NCI-H2227 (cell line): Measurements from ENCODE around the gene PALLD.

Experiments used
- DNase-seq: peaks from one replicate; lab custom pipeline; 2025; ENCODE audit not compliant: unreplicated experiment; lab: John Stamatoyannopoulos, UW

PALLD gene

DNA sequence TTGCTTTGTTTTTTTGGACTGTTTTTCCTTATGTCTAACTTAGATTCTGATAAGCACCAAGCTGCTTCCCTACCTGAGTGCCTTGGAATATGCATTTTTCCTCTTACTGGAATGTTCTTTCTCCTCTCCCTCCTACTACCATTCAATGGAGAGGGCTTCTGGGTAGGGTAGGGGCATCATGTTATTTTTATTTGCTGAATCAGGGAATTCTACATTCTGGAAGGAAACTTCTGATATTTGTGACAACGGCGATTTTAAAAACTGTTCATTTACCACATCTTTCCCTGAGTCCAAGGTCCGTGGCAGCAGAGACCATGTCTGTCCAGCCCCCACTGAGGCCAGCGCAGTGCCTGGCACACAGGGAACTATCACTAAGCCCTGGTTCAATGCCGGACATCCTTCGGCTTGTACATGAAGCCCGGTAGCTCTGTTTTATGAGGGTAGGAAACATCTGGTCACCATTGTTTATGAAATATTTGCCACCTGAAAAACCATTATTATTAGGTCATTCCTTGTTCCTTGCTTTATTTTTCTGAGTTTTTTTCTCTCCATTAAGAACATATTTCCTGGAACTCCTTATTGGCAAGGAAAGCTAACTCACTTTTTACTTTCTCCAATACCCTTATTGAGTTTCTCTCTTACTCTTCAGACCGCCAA, 57.0 kb downstream of the PALLD start:
- no peak for DNase-seq

DNA sequence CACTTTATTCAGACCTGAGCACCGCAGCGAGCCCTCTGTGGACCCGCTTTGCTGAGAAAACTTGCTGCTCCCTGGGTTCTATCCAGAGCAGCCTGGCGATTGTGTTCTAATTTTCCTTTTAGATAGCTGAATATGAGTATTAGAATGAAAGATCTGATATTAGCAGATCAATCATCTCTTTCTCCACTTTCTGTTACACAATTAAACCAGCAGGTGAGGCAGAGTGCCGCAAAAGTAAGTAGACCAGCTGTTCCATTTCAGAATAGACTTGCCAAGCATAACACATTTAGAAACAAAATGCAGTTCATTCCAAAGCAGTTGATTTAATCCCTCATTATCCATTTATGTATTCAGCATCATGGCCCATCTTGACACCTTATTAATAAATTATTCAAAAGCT, 58.6 kb downstream of the PALLD start:
- DNase-seq = no peak

DNA sequence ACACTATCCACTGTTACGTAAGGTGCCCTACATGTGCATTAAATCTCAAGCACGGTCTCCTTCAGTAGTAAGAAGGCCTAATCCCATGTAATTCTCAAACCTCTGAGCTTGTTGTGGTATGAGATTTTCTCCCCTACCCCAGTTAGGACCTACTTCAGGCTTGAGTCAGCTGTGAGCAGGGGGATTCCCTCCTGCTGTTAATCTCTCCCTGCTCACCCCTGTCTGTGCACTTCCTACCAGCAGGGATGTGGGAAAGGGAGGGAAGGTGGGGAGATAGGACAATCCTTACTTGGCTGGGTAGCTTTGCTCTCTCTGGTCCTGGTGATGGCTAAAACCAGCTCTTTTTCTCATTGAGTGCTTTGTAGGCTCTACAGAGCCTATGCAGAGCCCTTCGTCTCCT, 60.8 kb downstream of the PALLD start:
- DNase-seq = no peak

DNA sequence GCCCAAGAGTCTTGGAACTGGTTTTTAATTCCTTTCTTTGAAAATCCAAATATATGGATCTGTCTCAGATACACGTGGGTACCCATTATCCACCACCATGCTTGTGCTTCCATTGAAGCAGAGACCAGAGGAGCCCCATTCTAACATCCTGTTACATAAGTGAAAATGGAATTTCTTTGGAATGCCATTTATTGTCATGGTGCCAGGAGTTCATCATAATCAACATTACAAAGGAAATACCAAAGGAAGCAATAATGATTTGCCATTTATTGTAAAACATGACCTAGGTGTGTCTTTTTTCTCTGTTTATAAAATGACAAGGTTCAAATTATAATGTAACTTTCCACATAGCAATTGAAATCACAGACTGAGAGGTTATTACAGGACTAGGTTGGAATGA, 61.7 kb downstream of the PALLD start:
- DNase-seq = no peak

DNA sequence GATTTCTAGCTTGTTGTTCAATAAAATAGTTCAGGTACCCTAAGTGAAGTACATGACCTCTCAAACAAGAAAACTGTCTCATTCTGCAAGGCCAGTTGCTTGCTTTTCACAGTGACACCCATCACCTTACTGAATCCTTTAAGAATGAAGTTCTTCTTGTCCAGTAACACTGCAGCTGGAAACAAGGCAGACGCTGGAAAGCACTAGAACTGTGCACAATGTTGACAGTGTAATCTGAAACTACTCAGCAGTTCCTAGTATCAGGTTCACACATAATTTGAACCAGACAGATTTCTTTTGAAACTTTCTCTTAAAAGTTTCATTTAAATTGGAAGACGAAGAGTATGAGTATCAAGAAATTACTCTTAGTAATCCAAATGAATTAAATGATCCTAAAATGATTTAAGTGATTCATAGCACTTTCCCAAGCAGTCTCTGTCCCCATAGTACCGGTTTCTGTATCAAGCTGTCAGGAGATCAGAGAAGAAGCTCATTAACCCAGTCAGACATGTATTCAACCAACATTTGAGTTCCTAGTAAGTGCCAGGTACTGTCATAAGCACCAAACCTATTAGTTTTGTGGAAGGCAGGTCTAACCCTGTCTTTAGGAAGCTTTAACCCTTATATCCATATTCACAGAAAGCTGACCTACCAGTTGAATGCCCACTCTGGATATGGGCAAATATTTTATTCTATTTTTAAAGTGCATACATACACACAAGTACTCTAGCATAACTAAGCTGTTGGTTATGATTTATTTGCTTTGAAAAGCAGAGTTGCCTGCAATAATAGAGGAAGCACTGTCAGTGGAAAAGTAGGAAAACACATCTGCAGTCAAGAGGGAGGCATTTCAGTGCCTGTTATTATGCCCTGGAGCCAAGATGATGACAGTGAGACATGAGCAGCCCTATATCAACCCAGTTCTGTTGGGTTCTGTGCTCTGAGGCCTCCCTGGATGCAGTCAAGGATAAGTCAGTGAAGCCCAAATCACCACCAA, 63.6 kb downstream of the PALLD start:
- no peak for DNase-seq

DNA sequence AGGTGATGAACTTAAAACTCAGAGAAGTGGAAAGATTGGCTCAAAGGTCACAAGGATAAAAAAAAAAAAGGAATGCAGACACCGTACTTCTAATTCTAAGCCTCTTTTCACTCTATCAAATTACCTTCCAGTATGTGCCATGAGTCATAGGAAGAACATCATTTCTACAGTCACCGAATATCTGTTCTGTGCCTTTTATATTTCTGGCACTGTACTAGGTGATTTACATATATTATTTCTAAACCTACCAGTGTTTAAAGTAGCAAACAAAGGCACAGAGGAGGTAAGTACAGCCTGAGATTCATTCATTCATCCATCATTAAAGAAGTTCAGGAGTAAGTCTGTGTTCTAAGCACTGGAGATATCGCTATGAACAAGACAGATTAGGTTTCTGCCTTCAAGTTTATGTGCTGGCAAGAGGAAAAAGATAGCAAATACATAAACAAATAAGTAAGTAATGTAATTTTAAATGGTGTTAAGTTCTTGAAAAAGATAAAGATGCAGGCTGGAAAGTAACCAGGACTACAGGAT, 65.3 kb downstream of the PALLD start:
- DNase-seq = no peak

DNA sequence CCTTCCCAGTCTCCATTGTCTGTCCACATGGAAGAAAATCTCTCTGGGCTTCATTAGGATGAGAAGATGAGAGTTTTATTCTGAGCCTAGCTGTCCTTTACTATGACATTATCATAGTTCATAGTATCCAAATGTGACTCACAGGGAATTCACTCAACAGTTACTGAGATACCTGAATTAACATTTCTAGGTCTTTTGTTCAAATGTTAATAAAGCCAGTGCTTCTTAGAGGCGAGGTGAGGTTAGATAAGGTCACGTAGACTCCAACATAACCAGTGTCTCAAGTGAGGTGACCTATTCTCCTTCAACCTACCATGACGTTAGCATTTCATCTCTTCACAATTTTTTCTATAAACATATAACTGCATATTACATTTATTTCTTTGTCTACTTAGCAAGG, 67.2 kb downstream of the PALLD start:
- no peak for DNase-seq

DNA sequence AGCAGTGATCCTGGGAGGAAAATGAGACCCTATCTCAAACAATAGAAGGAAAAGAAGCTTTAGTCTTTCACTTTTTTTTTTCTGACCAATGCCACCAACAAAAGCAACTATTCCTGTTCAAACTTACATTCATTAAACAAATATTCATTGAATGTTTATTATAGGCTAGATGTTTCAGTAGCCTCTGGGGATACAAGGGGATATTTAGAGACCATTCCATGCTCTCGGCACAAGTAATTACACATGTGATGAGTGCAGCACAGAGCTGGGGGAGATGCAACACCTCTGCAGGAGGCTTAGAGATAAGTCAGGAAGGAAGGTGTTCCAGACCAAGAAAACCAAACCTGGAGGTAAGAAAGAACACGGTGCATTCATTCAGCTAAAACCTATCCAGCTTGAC, 68.3 kb downstream of the PALLD start:
- DNase-seq = no peak

DNA sequence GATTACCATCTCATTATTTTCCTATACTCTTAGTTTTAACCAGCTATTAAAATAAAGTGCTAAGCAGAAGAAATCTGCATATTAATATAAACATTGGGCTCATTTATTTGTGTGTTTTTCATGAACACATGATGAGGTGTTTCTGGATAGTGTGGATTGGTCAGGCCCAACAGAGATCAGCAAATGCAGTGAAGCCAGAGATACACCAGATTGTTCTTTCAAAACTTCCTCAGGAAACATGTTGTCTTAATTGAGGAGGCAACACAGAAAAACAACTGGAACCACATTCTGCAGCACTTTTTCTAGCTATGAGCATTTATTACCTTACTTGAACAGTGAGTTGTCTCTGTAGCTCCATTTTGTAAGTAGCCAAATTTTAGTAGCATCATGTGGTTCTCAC, 69.9 kb downstream of the PALLD start:
- no peak for DNase-seq

DNA sequence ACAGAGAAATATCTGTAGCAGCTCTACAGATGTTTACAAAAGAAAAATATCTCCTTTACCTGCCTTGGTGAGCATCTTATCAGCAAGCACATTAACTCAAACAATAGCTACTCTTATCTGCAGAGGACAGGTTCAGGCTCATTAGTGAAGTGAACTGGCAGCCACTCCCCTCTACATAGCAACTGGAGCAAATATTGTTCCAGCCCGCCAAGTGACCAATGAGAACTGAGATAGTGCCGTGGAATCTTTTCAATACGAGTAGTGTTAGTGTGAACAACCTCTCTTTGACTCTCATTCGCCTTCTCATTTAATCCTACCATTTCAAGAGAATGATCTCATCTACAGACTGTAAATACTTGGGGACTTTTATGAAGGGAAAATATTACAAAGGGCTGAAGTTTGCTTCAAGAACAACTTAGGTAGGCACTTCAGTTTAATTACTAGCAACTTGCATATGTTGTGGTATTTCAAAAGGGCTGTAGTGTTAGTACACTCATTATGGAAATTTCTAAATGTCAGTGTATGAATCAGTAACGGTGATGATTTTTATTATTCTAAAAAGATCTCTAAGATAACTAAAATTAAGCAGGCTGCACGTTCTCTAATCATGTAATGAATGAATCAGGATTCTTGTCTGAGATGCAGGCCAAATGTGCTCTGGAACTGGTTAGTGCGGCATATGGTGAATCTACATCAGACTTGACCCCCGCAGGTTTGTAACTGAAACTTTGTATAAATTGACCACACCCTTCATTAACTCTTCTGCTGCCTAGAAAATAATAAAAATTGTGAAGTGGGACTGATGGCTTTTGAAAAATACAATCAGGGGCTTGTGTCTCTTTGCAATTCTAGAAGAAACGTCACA, 72.4 kb downstream of the PALLD start:
- no peak for DNase-seq

DNA sequence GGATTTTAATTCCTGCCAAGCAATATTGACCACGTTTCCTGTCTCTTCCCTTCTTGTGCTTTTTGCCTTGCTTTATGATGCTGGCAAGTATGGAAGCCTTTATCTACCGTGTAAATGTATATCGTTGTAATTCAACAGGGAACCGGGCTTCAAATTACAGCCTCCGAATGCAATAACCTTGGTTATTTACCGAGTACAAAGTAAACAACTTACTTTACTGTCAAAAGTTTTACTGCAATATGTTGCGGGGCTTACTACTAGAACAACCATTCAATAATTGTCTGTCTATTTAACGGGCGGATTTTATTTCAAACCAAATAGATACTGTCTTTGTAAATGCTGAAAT, 73.1 kb downstream of the PALLD start:
- no peak for DNase-seq

DNA sequence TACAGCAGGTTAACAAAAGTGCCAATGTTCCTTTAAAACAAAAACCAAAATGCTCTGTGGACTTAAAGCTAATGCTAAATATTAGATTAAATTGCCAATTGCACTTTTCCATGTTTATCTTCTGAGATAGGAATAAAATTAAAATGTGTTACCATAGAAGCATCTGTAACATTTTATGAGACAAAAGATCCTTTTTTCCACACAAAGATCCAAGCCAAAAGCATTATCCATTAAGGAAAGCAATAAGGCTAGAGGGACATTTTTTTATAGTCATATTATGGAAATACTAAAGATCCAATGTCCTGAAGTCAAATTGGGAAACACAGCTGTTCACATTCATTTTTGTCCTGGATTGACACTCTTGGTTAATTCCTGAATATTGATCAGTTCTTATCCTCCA, 73.6 kb downstream of the PALLD start:
- no peak for DNase-seq

DNA sequence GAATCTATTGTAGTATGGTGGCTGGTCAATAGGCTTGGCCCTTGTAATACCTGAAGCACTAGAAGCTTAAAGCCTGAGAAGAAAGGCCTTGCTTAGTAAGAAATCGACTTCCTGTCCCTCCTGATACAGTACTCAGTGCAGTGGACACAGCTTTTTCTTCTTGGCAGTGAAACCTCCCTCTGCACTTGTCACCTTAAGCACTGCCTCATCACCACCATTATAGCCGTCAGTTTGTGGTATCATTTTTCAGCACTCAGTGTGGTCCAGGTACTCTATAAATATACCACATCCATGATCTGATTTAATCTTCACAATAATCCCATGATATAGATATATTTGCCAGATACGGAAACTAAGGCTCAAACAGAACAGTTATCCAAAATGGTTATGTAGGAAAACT, 75.2 kb downstream of the PALLD start:
- DNase-seq = no peak

DNA sequence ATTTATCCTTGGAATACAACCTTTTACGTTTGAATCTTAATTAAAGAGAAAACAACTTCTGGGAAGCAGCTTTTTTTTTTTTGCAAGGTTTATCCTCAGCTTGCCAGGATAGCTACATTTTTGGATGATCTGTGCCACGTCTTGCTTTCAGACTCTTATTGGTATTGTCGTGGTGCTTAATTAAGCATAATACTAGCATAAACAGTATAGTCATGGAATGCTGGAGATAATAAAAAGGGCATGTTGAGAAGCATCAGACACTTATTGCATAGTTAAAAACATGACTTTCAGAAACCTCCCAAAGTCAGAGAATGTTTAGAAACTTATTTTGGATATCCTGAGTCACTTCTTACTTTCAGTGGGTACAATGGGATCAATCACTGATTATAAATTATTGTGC, 77.0 kb downstream of the PALLD start:
- DNase-seq = no peak

DNA sequence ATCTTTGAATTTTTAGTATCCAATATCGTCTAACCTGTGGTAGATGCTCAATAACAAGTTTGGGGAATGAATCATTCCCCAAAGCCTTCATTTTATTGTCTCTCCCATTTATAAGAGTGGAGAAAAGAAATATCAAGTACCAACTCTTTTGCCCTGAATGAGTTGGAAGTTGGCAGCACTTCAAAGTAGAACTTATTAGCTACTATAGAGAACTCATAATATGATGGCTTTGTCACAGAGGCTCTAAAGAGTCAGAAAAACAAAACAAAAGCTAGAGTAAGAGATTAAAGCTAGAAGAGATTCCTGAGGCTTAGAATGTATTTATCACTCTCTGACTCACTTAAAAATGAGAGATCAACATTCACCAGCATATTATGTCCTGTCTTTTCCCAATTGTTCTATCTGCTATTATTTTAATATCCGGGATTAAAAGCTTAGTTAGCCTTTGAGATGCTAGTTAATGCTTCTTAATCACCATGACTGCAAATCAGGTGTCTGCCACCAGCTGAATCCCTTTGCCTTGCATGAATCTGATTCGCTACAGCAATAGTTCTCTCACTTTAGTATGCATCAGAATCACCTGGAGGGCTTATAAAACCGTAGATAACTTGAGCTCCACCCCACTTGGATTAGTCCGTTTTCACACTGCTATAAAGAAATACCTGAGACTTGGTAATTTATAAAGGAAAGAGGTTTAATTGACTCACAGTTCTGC, 77.9 kb downstream of the PALLD start:
- no peak for DNase-seq

DNA sequence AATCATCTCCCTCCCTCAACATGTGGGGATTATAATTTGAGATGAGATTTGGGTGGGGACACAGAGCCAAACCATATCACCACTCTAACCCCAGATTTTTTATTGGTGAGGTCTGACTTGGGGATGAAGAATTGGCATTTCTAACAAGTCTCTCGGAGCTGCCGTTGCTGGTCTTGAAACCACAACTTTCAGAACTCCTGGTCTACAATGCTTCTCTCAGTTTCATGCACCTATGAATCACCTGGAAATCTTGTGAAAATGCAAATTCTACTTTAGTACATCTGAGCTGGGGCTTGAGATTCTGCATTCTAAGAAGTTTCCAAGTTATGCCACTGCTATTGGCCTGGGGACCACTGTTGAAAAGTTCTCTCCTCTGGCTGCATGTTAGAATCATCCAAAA, 78.6 kb downstream of the PALLD start:
- no peak for DNase-seq

DNA sequence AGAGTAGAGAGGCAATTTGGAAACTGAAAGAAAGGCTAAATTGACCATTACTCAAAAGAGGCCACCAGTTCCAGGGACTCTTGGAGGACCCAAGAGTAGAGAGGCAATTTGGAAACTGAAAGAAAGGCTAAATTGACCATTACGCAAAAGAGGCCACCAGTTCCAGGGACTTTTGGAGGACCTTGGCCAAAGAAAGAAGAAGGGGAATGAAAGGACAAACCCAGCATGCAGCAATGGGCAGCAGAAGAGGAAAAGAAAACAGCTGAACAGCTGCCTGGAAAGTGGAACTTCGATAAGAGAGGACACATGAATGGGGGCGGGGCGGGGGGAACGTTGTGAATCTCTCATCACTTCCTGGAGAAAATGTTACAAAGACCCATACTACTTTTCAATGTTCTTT, 80.8 kb downstream of the PALLD start:
- DNase-seq = no peak

DNA sequence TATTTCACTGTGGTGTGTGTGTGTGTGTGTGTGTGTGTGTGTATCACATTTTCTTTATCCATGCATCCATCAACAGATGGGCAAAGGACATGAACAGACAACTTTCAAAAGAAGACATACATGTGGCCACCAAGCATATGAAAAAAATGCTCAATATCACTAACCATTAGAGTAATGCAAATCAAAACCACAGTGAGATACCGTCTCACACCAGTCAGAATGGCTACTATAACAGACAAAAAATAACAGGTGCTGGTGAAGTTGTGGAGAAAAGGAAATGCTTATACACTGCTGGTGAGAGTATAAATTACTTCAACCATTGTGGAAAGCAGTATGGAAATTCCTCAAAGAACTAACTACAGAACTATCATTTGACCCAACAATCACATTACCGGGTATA, 83.4 kb downstream of the PALLD start:
- no peak for DNase-seq

DNA sequence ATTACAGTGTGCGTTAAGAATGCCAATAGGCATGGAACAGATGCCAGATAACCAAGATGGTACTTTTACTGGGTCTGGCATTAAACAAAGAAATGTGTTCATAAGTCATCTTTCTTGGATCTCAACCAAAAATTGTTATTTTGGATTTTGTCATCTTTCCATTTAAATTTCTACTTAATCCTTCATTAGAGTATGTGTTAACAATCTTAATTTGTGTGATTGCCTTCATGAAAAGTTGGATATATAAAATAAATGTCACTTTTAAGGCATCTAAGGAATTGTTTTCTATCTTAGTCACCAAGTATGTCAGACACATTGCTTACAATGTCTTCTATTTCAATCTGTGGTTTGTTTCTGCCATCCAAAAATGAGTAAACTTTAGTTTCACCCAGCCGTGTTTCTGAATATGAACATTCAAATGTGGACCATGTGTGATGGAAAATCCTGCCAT, 87.5 kb downstream of the PALLD start:
- no peak for DNase-seq

DNA sequence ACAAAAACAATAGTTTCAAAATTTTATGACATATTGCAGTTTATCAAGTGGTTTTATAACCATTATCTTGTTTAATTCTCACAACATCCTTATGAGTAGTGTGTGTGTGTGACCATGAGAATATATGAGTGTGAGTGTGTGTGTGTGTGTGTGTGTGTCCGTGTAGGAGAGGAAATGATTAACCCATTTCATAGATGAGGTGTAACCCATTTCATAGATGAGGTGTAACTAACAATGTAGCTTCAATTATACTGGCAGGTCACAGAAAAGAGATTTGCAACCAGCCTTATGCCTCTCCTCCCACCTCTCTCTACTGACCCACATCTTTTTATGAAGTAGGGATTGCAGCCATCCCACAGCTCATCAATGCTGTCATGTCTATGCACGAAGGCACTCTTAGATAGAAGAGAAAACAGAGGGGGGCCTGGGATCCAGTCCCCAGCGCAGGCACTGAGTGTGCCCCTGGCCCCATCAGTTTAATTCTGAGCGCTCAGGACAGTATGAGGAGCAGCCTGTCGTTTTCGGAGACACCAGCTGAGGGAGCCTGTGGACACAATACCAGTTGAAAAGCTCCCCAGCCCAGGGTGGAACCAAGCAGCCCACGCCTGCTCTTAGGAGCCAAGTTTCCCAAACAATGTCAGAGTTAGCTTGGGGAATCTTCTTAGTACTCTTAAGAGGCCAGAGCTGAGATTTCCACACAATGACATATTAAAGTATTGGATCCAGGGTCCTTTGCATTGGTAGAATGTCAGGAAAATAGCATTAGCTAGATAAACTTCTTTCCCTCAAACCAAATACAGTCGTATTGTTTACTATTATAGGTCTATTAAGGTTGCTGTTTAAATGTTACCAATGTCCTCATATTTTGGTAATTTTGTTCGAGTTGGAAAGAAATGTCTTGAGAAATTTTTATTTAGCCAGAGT, 88.6 kb downstream of the PALLD start:
- DNase-seq = peak; percentile 60
